Endothelial cell of umbilical vein (primary cell): ENCODE results near the gene ISG15. TPM values are rescaled to one million over a fixed set of nuclear protein-coding genes. Genes with fewer than 3 reads are reported as not detected.

Experiments used
- BruUV-seq: library from RNA; stranded (reverse); fragments of 400-500 nt; replicated peaks from 2 replicates; lab custom pipeline; 2021; lab: Mats Ljungman, UMichigan
- CTCF ChIA-PET: fragments of 300-600, 350-600 bp; sonication (Branson Sonifier 250); formaldehyde crosslinking; loops from one replicate; lab custom pipeline; 2021; ENCODE audit warnings: antibody characterized with exemption, inconsistent platforms; lab: Charles Lee
- POLR2A ChIA-PET: fragments of 300-600, 350-600 bp; sonication (Branson Sonifier 250); formaldehyde crosslinking; loops from one replicate; lab custom pipeline; 2021; ENCODE audit warnings: antibody characterized with exemption, inconsistent platforms; lab: Charles Lee
- DNase-seq: peaks from one replicate; pipeline ENCODE4 v3.0.0-alpha.2; 2011; ENCODE audit warnings: low read depth, low spot score
- FAIRE-seq: peaks from 2 replicates; lab custom pipeline; 2011; peaks lifted over from hg19 to GRCh38; lab: Jason Lieb, UNC
- H2AFZ ChIP-seq: 2 replicates; pipeline ENCODE4 v1.6.0; 2012; ENCODE audit warnings: low read depth, low read length, control low read depth, inconsistent platforms
- H3K27ac ChIP-seq: 2 replicates; pipeline ENCODE4 v1.5.1; 2011; ENCODE audit warnings: low read depth, mild to moderate bottlenecking, control low read depth, low read length, moderate library complexity; ENCODE audit not compliant: insufficient read depth
- H3K27me3 ChIP-seq, 2 experiments: 2 replicates each; pipeline versions ENCODE4 v1.6.0 to v1.6.1; 2011; ENCODE audit warnings: low read length in 2 of 2, mixed read lengths in 1 of 2; ENCODE audit not compliant: control insufficient read depth in 2 of 2, insufficient read depth in 2 of 2
- H3K36me3 ChIP-seq, 2 experiments: 2 replicates in 1 of 2; 3 replicates in 1 of 2; pipeline ENCODE4 v1.5.1; 2011; ENCODE audit warnings: low read length in 2 of 2, mild to moderate bottlenecking in 1 of 2, moderate library complexity in 1 of 2; ENCODE audit not compliant: control insufficient read depth in 2 of 2, insufficient read depth in 2 of 2; ENCODE audit errors: extremely low read depth in 1 of 2
- H3K4me1 ChIP-seq: 3 replicates; pipeline ENCODE4 v1.5.1; 2011; ENCODE audit warnings: mild to moderate bottlenecking, low read length; ENCODE audit not compliant: control insufficient read depth, insufficient read depth; ENCODE audit errors: extremely low read depth
- H3K4me2 ChIP-seq: 2 replicates; pipeline ENCODE4 v1.6.1; 2011; ENCODE audit warnings: low read length, control low read depth, mixed read lengths; ENCODE audit not compliant: insufficient read depth
- H3K4me3 ChIP-seq, 3 experiments: fragments of 200-600 bp in 1 of 3; sonication (generic), shearing (Covaris generic) in 1 of 3; replicated peaks in 1 of 3; 2 replicates each; pipeline ENCODE4 v1.5.1; 2011 to 2016; ENCODE audit warnings: control low read depth in 3 of 3, low read length in 3 of 3, mild to moderate bottlenecking in 2 of 3, inconsistent platforms in 1 of 3, low read depth in 1 of 3, moderate library complexity in 1 of 3; ENCODE audit not compliant: insufficient read depth in 1 of 3
- H3K79me2 ChIP-seq: 2 replicates; pipeline ENCODE4 v1.6.0; 2012; ENCODE audit warnings: low read length, inconsistent platforms; ENCODE audit not compliant: control insufficient read depth, insufficient read depth
- H3K9ac ChIP-seq: replicated peaks from 2 replicates; pipeline ENCODE3; 2011; ENCODE audit warnings: low read length, control low read depth; ENCODE audit not compliant: insufficient read depth; ENCODE audit errors: extremely low read depth
- H3K9me1 ChIP-seq: replicated peaks from 3 replicates; pipeline ENCODE4 v1.6.0; 2011; ENCODE audit warnings: mild to moderate bottlenecking, low read length; ENCODE audit not compliant: control insufficient read depth, insufficient read depth; ENCODE audit errors: extremely low read depth
- H3K9me3 ChIP-seq: replicated peaks from 2 replicates; pipeline ENCODE4 v1.5.1; 2012; ENCODE audit warnings: low read length, inconsistent platforms; ENCODE audit not compliant: control insufficient read depth, insufficient read depth
- H4K20me1 ChIP-seq: replicated peaks from 2 replicates; pipeline ENCODE3; 2011; ENCODE audit warnings: mild to moderate bottlenecking, low read length; ENCODE audit not compliant: control insufficient read depth, insufficient read depth; ENCODE audit errors: extremely low read depth
- FOS ChIP-seq: IDR thresholded peaks from 2 replicates; pipeline ENCODE4 v1.6.1; 2011; ENCODE audit warnings: mild to moderate bottlenecking, low read length, moderate library complexity, borderline replicate concordance; ENCODE audit not compliant: insufficient read depth
- JUN ChIP-seq: IDR thresholded peaks from 2 replicates; pipeline ENCODE4 v1.6.1; 2011; ENCODE audit warnings: borderline replicate concordance, low read depth; ENCODE audit not compliant: insufficient read length, insufficient read depth
- POLR2A ChIP-seq: IDR thresholded peaks from 2 replicates; pipeline ENCODE4 v1.6.1; 2012; ENCODE audit warnings: low read depth, mild to moderate bottlenecking, control low read depth, low read length
- POLR2AphosphoS5 ChIP-seq: IDR thresholded peaks from 2 replicates; pipeline ENCODE4 v1.6.1; 2012; ENCODE audit warnings: low read depth, mild to moderate bottlenecking, control low read depth, low read length, moderate library complexity; ENCODE audit not compliant: insufficient read depth
- dilution Hi-C: fragments of 300-500 bp; cut with MboI; formaldehyde crosslinking; loops from one replicate; pipeline ENCODE4 v1.15.0; 2019; ENCODE audit warnings: low sequenced_read_pairs; ENCODE audit not compliant: extremely low pct_ligation_motif_present
- intact Hi-C: fragments of 100-400 bp; cut with micrococcal nuclease; formaldehyde crosslinking; loops from one replicate; pipeline ENCODE4 v1.10.0; 2022
- polyA plus RNA-seq, 4 experiments: library from polyadenylated mRNA; depleted of rRNA in 3 of 4; stranded (reverse) in 3 of 4; unstranded in 1 of 4; fragments of >200 nt; gene quantifications; 2 replicates each; pipeline versions ENCODE4 v1.2.1 to v1.2.3, GENCODE V29; 2011 to 2012; ENCODE audit warnings: missing spikeins in 1 of 4
- total RNA-seq: library from RNA; stranded (reverse); gene quantifications from 2 replicates; pipeline ENCODE4 v1.2.3, GENCODE V29; 2021

Gene ISG15
- total and polyA plus RNA-seq, 2 donors (not counting 3 experiments of a cell fraction or from before 2014, with no cell fraction given) = 44.6 to 154 TPM

GRCh38 chr1:980137-980571 lies 33.1 kb upstream of the ISG15 start:
- DNase-seq (no peak), FAIRE-seq (no peak)
- Histone ChIP-seq H3K9me3 (no peaks in the 10 kb centered on the region), H3K79me2 (no peaks in the 10 kb centered on the region), H3K4me1 (no peaks in the 10 kb centered on the region), H3K27ac (no peak overlapping the region), H3K4me3 (no peak overlapping the region), H3K4me2 (no peak overlapping the region), H3K36me3 (no peaks in the 10 kb centered on the region), H2AFZ (no peak overlapping the region), H4K20me1 (no peaks in the 10 kb centered on the region), H3K27me3 (no peaks in the 10 kb centered on the region), H3K9me1 (no peaks in the 10 kb centered on the region), H3K9ac (no peak overlapping the region)
- TF ChIP-seq FOS (no peak), JUN (no peak), POLR2AphosphoS5 (no peak), POLR2A (no peak)
- no TSS peak for BruUV-seq
- CTCF ChIA-PET = interaction anchor here (1.8 to 5.1 kb wide), 2 partner anchors 84 to 311 kb away, joined by 7 to 77 read pairs; no protein-coding TSS in a partner anchor
- POLR2A ChIA-PET = no interaction called here
- dilution Hi-C loops (no loop called here), intact Hi-C loops (no loop called here)

- Histone ChIP-seq H3K27ac (no peak overlapping the region), H3K79me2 (no peaks in the 10 kb centered on the region), H3K4me1 (no peaks in the 10 kb centered on the region), H3K9ac (no peak overlapping the region), H3K4me2 (no peak overlapping the region), H3K36me3 (no peaks in the 10 kb centered on the region), H3K27me3 (peaks cover 0 to 2% of the 10 kb centered on the region in 2 experiments), H4K20me1 (no peaks in the 10 kb centered on the region), H2AFZ (no peak overlapping the region), H3K4me3 (no peak overlapping the region), H3K9me3 (no peaks in the 10 kb centered on the region), H3K9me1 (no peaks in the 10 kb centered on the region)
- no TSS peak for BruUV-seq
- intact Hi-C loops = no loop called here
- TF ChIP-seq FOS = no peak
- ChIA-PET POLR2A (no interaction called here), CTCF (interaction anchor here (1.0 to 5.1 kb wide), 5 partner anchors 14 to 310 kb away, joined by 3 to 77 read pairs (median 4); no protein-coding TSS in a partner anchor)
- DNase-seq (no peak), FAIRE-seq (no peak)
- dilution Hi-C loops = no loop called here
Measured at GRCh38 chr1:980602-981395, 32.5 kb upstream of the ISG15 start.
